GM19023 (cell line): Measurements from ENCODE around the gene CFAP74.

Experiments used
- ATAC-seq: cut with Tn5 transposase; IDR thresholded peaks from one replicate; pipeline ENCODE4 v1.9.1; 2021; ENCODE audit warnings: mild to moderate bottlenecking, moderate library complexity; ENCODE audit not compliant: unreplicated experiment

CFAP74 gene

GRCh38 chr1:1972976-1973715 is 30.4 kb downstream of the CFAP74 start:
- no peak for ATAC-seq

- ATAC-seq: no peak
Observed at GRCh38 chr1:1971688-1972087, 31.9 kb downstream of the CFAP74 start.

DNA sequence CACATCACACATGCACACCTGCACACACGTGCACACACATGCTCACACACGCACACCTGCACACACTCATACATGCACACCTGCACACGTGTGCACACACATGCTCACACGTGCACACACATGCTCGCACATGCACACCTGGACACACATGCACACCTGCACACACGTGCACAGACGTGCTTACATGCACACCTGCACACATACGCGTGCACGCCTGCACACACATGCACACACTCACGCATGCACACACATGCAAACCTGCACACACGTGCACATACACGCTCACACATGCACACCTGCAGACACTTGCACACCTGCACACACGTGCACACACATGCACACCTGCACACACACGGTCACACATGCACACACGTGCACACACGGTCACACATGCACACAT is 32.6 kb downstream of the CFAP74 start:
- no peak for ATAC-seq

- ATAC-seq: no peak
Observed at GRCh38 chr1:1969953-1970716, 33.5 kb downstream of the CFAP74 start.

GRCh38 chr1:1969505-1969900 is 34.1 kb downstream of the CFAP74 start:
- ATAC-seq: no peak

GRCh38 chr1:1968767-1969504 is 34.6 kb downstream of the CFAP74 start:
- no peak for ATAC-seq

GRCh38 chr1:1967879-1968278 is 35.7 kb downstream of the CFAP74 start:
- ATAC-seq: no peak

- ATAC-seq: no peak
Observed at GRCh38 chr1:1967151-1967550, 36.4 kb downstream of the CFAP74 start.

DNA sequence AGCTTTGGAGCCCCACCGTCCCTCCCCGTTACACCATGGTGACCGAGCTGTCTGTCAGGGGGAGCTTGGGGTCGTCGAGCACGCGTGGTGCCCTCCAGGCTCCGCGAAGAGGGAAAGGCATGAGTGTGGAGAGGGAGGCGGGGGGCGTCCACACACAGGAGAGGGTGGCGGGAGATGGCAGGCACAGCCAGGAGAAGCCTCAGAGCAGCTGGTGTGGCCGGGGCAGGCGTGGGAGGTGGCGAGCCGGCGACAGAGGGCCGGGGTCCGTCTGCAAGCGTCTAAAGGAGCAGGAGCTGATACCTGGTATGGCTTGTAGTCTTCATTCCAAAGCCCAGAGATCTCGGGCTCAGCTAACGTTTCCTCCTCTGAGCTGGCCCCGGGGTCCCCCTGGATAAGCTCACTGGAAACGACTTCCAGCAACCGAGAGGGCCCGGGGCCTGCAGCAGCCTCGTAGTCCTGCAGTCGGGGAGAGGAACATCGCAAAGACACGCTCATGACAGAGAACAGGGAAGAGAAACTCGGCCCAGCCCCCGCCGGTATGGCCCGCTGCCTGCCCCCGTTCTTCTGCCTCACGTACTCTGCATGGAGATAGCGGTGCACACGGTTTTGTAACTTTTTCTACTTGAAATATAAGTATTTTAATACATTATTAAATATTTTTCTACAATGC is 37.4 kb downstream of the CFAP74 start:
- no peak for ATAC-seq

DNA sequence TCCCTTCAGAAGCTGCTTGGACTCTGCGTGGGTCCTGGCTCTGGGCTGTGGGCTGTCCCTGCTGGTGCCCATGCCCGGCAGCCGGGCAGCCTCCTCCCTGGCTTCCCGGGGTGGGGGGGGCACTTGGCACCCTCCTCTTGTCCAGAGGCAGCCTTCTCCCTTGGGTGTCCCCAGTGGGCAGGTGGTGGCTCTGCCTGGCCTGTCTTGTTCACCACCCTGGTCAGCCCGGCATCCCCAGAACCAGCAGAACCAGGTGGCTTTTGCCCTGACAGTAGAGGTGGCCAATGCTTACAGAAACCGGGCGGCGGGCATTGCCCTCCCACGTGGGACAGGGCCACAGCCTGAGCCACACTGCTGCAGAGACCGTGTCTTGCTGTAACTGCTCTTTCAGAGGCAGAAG is 38.0 kb downstream of the CFAP74 start:
- ATAC-seq: no peak

DNA sequence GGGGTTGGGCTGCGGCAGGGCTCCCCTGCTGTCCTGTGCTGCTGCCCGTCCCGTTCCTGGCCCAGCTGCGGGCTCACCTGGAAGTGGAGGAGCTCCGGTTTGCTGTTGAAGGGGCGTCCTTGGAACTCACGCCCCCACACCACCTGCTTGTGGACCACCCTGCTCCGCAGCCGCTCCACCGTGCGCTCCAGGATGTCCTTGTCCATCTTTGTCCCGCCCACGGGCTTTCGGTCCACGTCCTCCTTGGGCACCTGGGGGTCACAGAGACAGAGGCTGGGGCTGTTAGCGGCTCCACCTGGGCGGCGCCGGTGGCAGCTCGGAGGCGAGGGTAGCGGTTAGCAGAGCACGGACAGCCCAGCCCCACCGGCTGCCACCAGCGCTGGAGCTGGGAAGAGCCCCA is 38.8 kb downstream of the CFAP74 start:
- ATAC-seq: no peak

GRCh38 chr1:1963570-1963969 is 40.0 kb downstream of the CFAP74 start:
- ATAC-seq: no peak

DNA sequence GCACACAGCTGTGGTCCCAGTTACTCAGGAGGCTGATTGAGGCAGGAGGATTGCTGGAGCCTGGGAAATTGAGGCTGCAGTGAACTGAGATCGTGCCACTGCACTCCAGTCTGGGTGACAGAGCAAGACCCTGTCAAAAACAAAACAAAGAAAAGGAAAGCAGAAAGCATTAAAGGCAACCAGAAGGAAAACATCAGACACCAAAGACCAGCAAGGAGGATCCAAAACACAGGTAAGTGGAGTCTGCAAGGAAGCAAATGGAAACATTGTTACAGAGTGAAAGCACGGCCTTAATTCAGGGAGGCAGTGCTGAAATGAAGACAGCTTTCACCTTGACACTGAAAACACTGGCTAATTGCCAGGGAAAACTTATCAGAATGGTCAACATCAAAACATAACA is 40.8 kb downstream of the CFAP74 start:
- no peak for ATAC-seq

DNA sequence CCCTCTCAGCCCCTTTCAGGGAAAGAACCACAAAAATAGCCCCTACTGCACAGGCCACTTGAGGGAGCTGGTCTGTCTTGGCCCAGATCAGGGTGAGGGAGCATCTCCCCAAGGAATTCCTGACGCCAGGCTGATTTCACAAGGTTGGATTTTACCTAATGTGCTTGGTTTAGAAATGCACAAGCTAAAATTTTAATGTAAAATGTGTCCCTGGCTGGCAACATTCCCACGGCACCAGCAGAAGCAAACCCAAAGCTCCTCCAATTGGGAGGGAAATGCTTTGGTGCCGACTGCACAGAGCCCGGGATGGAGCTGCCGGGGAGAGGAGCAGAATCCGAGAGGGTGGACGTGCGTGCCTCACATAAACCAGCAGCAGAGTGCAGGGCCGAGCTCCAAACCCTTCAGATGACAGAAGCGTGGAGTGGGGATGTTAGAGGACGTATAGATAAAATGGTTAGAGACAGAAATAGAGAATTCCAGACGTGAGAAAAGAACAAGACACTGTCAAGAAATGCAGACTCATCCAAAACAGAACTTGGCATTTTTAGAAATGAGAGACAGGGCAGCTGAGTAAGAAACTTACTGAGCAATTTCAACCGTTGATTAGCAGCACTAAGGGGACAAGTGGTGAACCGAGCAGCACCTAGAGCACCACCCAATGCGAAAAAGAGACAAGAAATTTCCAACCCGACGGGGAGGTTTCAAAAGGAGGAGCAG is 42.9 kb downstream of the CFAP74 start:
- ATAC-seq: no peak

DNA sequence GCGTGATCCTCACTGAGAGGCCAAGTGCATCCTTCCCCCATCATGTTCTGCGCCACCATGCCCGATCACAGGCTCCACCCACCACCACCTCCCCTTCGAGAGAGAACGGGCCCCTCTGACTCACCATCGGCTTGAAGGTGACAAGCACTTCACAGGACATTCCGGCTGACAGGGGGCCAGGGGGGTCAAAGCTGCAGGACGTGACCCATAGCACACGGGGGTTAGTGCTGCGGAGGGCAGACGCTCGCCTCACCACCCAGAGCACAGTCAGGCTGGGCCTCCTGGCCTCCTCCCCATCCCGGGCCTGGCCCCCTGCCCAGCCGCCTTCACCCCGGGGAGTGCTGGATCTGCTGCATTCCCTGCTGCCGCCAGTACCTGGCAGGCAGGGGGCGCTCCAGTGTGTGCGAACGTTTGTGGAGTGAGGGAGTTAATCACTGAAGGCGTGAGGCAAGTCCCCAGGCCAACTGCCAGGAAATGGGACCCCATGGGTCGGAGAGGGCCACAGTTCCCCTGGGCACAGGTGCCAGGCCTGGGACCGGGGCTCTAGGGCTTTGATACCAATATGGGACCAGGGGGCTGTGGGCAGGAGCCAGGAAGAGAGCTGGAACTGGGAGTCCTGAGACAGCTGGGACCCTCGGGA is 43.6 kb downstream of the CFAP74 start:
- ATAC-seq: no peak

DNA sequence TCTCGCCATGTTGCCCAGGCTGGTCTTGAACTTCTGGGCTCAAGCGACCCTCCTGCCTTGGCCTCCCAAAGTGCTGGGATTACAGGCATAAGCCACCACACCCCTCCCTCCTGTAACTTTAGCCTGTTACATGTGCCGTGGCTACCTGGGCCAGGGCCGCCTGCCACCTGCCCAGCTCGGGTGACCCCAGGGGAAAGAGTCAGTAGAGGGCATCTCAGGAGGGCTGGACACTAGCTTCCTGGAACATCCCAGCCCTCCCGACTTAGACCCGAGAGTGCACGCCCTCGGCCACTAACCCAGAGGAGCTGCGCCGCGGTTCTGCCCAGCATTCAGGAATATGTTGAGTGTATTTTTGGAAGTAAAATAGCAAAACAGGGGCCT is 44.1 kb downstream of the CFAP74 start:
- no peak for ATAC-seq

DNA sequence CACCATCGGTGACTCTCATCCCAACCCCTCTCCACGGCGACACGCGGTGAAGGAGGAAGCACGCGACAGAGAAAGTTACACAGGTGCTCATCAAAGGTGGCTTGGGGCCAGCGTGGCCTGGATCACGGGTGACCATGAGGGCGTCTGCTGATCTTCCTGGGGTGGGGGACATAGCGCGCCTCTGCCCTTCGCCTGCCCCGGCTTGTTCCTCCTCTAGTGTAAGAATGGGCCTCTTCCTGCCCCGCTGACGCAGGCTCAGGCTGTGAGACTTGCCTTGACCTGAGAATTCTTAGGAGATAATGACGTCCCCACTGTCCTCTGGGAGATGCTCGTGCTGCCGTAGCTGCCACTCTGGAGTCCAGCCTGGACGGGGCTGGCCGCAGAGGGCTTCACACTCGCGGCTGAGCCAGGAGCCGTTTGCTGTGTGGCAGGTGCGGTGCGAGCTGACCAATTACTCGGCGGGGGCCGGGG is 45.5 kb downstream of the CFAP74 start:
- ATAC-seq: no peak

GRCh38 chr1:1957533-1957961 is 46.0 kb downstream of the CFAP74 start:
- no peak for ATAC-seq

GRCh38 chr1:1956586-1957532 is 46.7 kb downstream of the CFAP74 start:
- ATAC-seq: no peak
